CD14-positive monocyte (primary cell): ENCODE measurements around the gene GRIN3A. TPM values are rescaled to one million over a fixed set of nuclear protein-coding genes. Genes with fewer than 3 reads are reported as not detected.

Experiments
- DNase-seq, 3 donors: peaks; one replicate each; pipeline ENCODE4 v3.0.0-alpha.2; 2011 to 2022
- H2AFZ ChIP-seq: 2 replicates; pipeline ENCODE4 v1.6.0; 2012; ENCODE audit warnings: mild to moderate bottlenecking, low read depth, low read length, inconsistent platforms; ENCODE audit not compliant: insufficient read depth, poor library complexity, severe bottlenecking
- H3K27ac ChIP-seq, 2 donors: 1 replicate in 1 of 2; 2 replicates in 1 of 2; pipeline ENCODE4 v1.5.1; 2012 to 2013; ENCODE audit warnings: low read length in 2 of 2, control low read depth in 1 of 2, inconsistent platforms in 1 of 2, low read depth in 1 of 2, mild to moderate bottlenecking in 1 of 2
- H3K27me3 ChIP-seq, 2 donors: one replicate each; pipeline versions ENCODE4 v1.6.0 to v1.6.1; 2011 to 2013; ENCODE audit warnings: low read length in 2 of 2; ENCODE audit not compliant: control insufficient read depth in 2 of 2, insufficient read depth in 2 of 2
- H3K36me3 ChIP-seq, 2 donors: replicated peaks in 1 of 2; 1 replicate in 1 of 2; 2 replicates in 1 of 2; pipeline versions ENCODE4 v1.5.1 to v1.6.1; 2012 to 2013; ENCODE audit warnings: low read length in 2 of 2, control low read depth in 1 of 2, inconsistent platforms in 1 of 2, mild to moderate bottlenecking in 1 of 2; ENCODE audit not compliant: insufficient read depth in 2 of 2, control insufficient read depth in 1 of 2
- H3K4me1 ChIP-seq, 2 donors: 1 replicate in 1 of 2; 2 replicates in 1 of 2; pipeline versions ENCODE4 v1.5.1 to v1.6.1; 2012 to 2013; ENCODE audit warnings: low read length in 2 of 2, control low read depth in 1 of 2, inconsistent platforms in 1 of 2, mild to moderate bottlenecking in 1 of 2, moderate library complexity in 1 of 2; ENCODE audit not compliant: insufficient read depth in 2 of 2, control insufficient read depth in 1 of 2
- H3K4me2 ChIP-seq: replicated peaks from 2 replicates; pipeline ENCODE3; 2012; ENCODE audit warnings: low read length, moderate library complexity, mild to moderate bottlenecking; ENCODE audit not compliant: poor library complexity, severe bottlenecking; ENCODE audit errors: extremely low read depth
- H3K4me3 ChIP-seq, 3 experiments: fragments of 200-600 bp in 1 of 3; sonication (generic) in 1 of 3; replicated peaks in 1 of 3; 1 replicate in 2 of 3; 2 replicates in 1 of 3; pipeline ENCODE4 v1.5.1; 2011 to 2013; ENCODE audit warnings: low read length in 3 of 3, mild to moderate bottlenecking in 3 of 3, control low read depth in 2 of 3, low read depth in 2 of 3, inconsistent platforms in 1 of 3, moderate library complexity in 1 of 3
- H3K79me2 ChIP-seq: 2 replicates; pipeline ENCODE4 v1.6.0; 2012; ENCODE audit warnings: mild to moderate bottlenecking, control low read depth, inconsistent platforms, low read length, moderate library complexity; ENCODE audit not compliant: insufficient read depth
- H3K9ac ChIP-seq: 2 replicates; pipeline ENCODE4 v1.6.0; 2017; ENCODE audit warnings: low read length, mild to moderate bottlenecking; ENCODE audit not compliant: insufficient read depth, poor library complexity, severe bottlenecking
- H3K9me3 ChIP-seq, 2 donors: replicated peaks in 1 of 2; 1 replicate in 1 of 2; 2 replicates in 1 of 2; pipeline versions ENCODE4 v1.5.1 to v1.6.1; 2012 to 2013; ENCODE audit warnings: low read length in 2 of 2, control low read depth in 1 of 2; ENCODE audit not compliant: control insufficient read depth in 1 of 2, insufficient read depth in 1 of 2
- H4K20me1 ChIP-seq: 2 replicates; pipeline ENCODE4 v1.6.0; 2012; ENCODE audit warnings: mild to moderate bottlenecking, low read length, control low read depth, moderate library complexity; ENCODE audit not compliant: insufficient read depth
- H3K27ac Mint-ChIP-seq, 7 donors: one replicate each; pipeline ENCODE4 v1.8.0; 2020; ENCODE audit warnings: mild to moderate bottlenecking in 7 of 7, mixed read lengths in 7 of 7, moderate library complexity in 6 of 7, inconsistent platforms in 2 of 7
- H3K27me3 Mint-ChIP-seq, 3 donors: one replicate each; pipeline ENCODE4 v1.8.0; 2021 to 2022; ENCODE audit warnings: low read depth in 3 of 3, mild to moderate bottlenecking in 3 of 3, mixed read lengths in 3 of 3, moderate library complexity in 3 of 3, inconsistent platforms in 1 of 3
- H3K36me3 Mint-ChIP-seq, 2 donors: one replicate each; pipeline ENCODE4 v1.8.0; 2020; ENCODE audit warnings: mixed read lengths in 2 of 2, inconsistent platforms in 1 of 2, mild to moderate bottlenecking in 1 of 2
- H3K4me1 Mint-ChIP-seq: one replicate; pipeline ENCODE4 v1.8.0; 2020; ENCODE audit warnings: mild to moderate bottlenecking, mixed read lengths
- H3K4me3 Mint-ChIP-seq, 2 donors: one replicate each; pipeline ENCODE4 v1.8.0; 2020; ENCODE audit warnings: mild to moderate bottlenecking in 2 of 2, mixed read lengths in 2 of 2, moderate library complexity in 1 of 2
- H3K9me3 Mint-ChIP-seq, 7 donors: one replicate each; pipeline ENCODE4 v1.8.0; 2020 to 2022; ENCODE audit warnings: mixed read lengths in 7 of 7, mild to moderate bottlenecking in 6 of 7, moderate library complexity in 6 of 7, inconsistent platforms in 2 of 7
- CTCF ChIP-seq: fragments of 200-600 bp; IDR thresholded peaks from one replicate; pipeline ENCODE4 v1.8.0; 2022; ENCODE audit warnings: antibody characterized with exemption, mild to moderate bottlenecking
- WGBS: methylation state at CpG from one replicate; pipeline ENCODE4 v1.1.5; 2013; ENCODE audit warnings: missing lambda C conversion rate; ENCODE audit not compliant: insufficient coverage; 5-methylcytosine and 5-hydroxymethylcytosine counted together
- intact Hi-C, 2 donors: fragments of 100-400 bp; cut with micrococcal nuclease; formaldehyde crosslinking; loops; one replicate each; pipeline versions ENCODE4 v1.15.0 to v1.15.1; 2023
- polyA plus RNA-seq, 3 donors: library from polyadenylated mRNA; depleted of rRNA in 1 of 3; unstranded in 2 of 3; stranded (reverse) in 1 of 3; fragments of 300-500 nt in 2 of 3; fragments of >200 nt in 1 of 3; fragmentation: Illumina TruSeq in 2 of 3; gene quantifications; 1 replicate in 2 of 3; 2 replicates in 1 of 3; pipeline ENCODE4 v1.2.3, GENCODE V29; 2012 to 2021

Gene GRIN3A
- polyA plus RNA-seq, 3 donors = 0.11 to 0.39 (median 0.16) TPM

- peaks cover 3% of the 10 kb centered on the region for H3K4me1 Mint-ChIP-seq
- Histone ChIP-seq H3K27ac (no peak overlapping the region), H3K4me3 (no peak overlapping the region), H4K20me1 (no peaks in the 10 kb centered on the region), H3K36me3 (no peaks in the 10 kb centered on the region), H3K9me3 (no peaks in the 10 kb centered on the region), H3K79me2 (no peaks in the 10 kb centered on the region), H3K4me2 (no peak overlapping the region), H3K4me1 (peaks cover 2 to 3% of the 10 kb centered on the region in 2 donors), H2AFZ (no peak overlapping the region), H3K9ac (no peak overlapping the region), H3K27me3 (peaks cover 0 to 6% of the 10 kb centered on the region in 2 donors)
- no peaks in the 10 kb centered on the region for H3K36me3 Mint-ChIP-seq
- intact Hi-C loops = loop anchor here (5.0 to 10.0 kb wide), 3 partner anchors 63 to 813 kb away; no protein-coding TSS in a partner anchor
- no peak overlapping the region for H3K4me3 Mint-ChIP-seq
- peaks cover 3 to 10% (median 4%) of the 10 kb centered on the region in 3 donors for H3K27me3 Mint-ChIP-seq
- DNase-seq = no peak
- no peak for TF ChIP-seq CTCF
- H3K27ac Mint-ChIP-seq = no peak overlapping the region
- H3K9me3 Mint-ChIP-seq = peaks cover 0 to 3% (median 0%) of the 10 kb centered on the region in 7 donors
These were observed 210.4 kb downstream of the GRIN3A start for GRCh38 chr9:101528015-101528414.

GRCh38 chr9:101527066-101527465 lies 211.4 kb downstream of the GRIN3A start:
- no peaks in the 10 kb centered on the region for H3K4me1 ChIP-seq
- Mint-ChIP-seq H3K27ac (no peak overlapping the region), H3K36me3 (no peaks in the 10 kb centered on the region), H3K27me3 (peaks cover 7 to 11% (median 10%) of the 10 kb centered on the region in 3 donors), H3K9me3 (peaks cover 0 to 3% (median 0%) of the 10 kb centered on the region in 7 donors), H3K4me3 (no peak overlapping the region), H3K4me1 (no peaks in the 10 kb centered on the region)
- peaks cover 0 to 6% of the 10 kb centered on the region in 2 donors for H3K27me3 ChIP-seq
- H3K27ac ChIP-seq = no peak overlapping the region
- H3K79me2 ChIP-seq = no peaks in the 10 kb centered on the region
- no peak overlapping the region for H3K9ac ChIP-seq
- no peak overlapping the region for H2AFZ ChIP-seq
- intact Hi-C loops = loop anchor here (5.0 to 10.0 kb wide), 3 partner anchors 62 to 812 kb away; no protein-coding TSS in a partner anchor
- no peaks in the 10 kb centered on the region for H3K36me3 ChIP-seq
- no peaks in the 10 kb centered on the region for H4K20me1 ChIP-seq
- H3K9me3 ChIP-seq = no peaks in the 10 kb centered on the region
- WGBS = no CpG with 5 or more reads among the region's 6 CpGs
- no peak overlapping the region for H3K4me3 ChIP-seq
- no peak for DNase-seq
- TF ChIP-seq CTCF = no peak
- H3K4me2 ChIP-seq = no peak overlapping the region
